SU-DHL-6 (cell line): ENCODE measurements around the gene HOXB5.

Source experiments
- H2AFZ ChIP-seq: fragments of 200-600 bp; sonication (generic); 2 replicates; pipeline ENCODE4 v1.6.1; 2014; ENCODE audit warnings: low read depth, mild to moderate bottlenecking, moderate library complexity, mixed read lengths, antibody characterized with exemption, low read length; ENCODE audit not compliant: severe bottlenecking
- H3F3A ChIP-seq: fragments of 200-600 bp; shearing (Covaris generic); 2 replicates; pipeline ENCODE4 v1.6.0; 2016; ENCODE audit warnings: antibody characterized with exemption, mild to moderate bottlenecking; ENCODE audit not compliant: insufficient read depth
- H3K27ac ChIP-seq: fragments of 200-600 bp; sonication (generic); 2 replicates; pipeline ENCODE4 v1.5.1; 2016; ENCODE audit warnings: low read depth, mild to moderate bottlenecking, low read length, moderate library complexity, mixed read lengths
- H3K27me3 ChIP-seq: fragments of 200-600 bp; sonication (generic), shearing (Covaris generic); 2 replicates; pipeline ENCODE4 v1.6.0; 2014; ENCODE audit warnings: mild to moderate bottlenecking, low read length
- H3K36me3 ChIP-seq: fragments of 200-600 bp; sonication (generic); 2 replicates; pipeline ENCODE4 v1.6.1; 2014; ENCODE audit warnings: mild to moderate bottlenecking, low read length, mixed read lengths
- H3K4me2 ChIP-seq: fragments of 300-600, 200-600 bp; shearing (Covaris generic), sonication (generic); 2 replicates; pipeline ENCODE4 v1.6.0; 2014; ENCODE audit warnings: low read length, low read depth, mild to moderate bottlenecking; ENCODE audit not compliant: poor library complexity, severe bottlenecking
- H3K4me3 ChIP-seq: fragments of 200-600 bp; sonication (generic); 2 replicates; pipeline ENCODE4 v1.5.1; 2014; ENCODE audit warnings: antibody characterized with exemption, low read length, mild to moderate bottlenecking, mixed read lengths; ENCODE audit not compliant: insufficient read depth, poor library complexity, severe bottlenecking
- H3K79me2 ChIP-seq: fragments of 200-600 bp; sonication (generic); 2 replicates; pipeline ENCODE4 v1.6.1; 2014; ENCODE audit warnings: mild to moderate bottlenecking, low read length, moderate library complexity; ENCODE audit not compliant: insufficient read depth
- H3K9ac ChIP-seq: fragments of 200-600 bp; sonication (generic); 2 replicates; pipeline ENCODE4 v1.7.0; 2014; ENCODE audit warnings: mild to moderate bottlenecking, low read length
- H3K9me2 ChIP-seq: fragments of 200-600 bp; sonication (generic); replicated peaks from 2 replicates; pipeline ENCODE4 v1.6.1; 2014; ENCODE audit warnings: low read length; ENCODE audit not compliant: insufficient read depth
- H3K9me3 ChIP-seq: fragments of 200-600 bp; sonication (generic); 2 replicates; pipeline ENCODE4 v1.6.1; 2014; ENCODE audit warnings: low read length, mixed read lengths; ENCODE audit not compliant: insufficient read depth
- H4K20me1 ChIP-seq: fragments of 200-600 bp; sonication (generic); 2 replicates; pipeline ENCODE4 v1.6.1; 2014; ENCODE audit warnings: low read depth, mild to moderate bottlenecking, antibody characterized with exemption, low read length, moderate library complexity, mixed read lengths
- CTCF ChIP-seq: fragments of 200-600 bp; sonication (generic); IDR thresholded peaks from one replicate; pipeline ENCODE4 v1.5.1; 2017; ENCODE audit warnings: antibody characterized with exemption, mild to moderate bottlenecking, low read length, moderate library complexity; ENCODE audit not compliant: insufficient read depth, poor library complexity, severe bottlenecking
- EZH2phosphoT487 ChIP-seq: fragments of 200-600 bp; sonication (generic), shearing (Covaris generic); conservative IDR thresholded peaks from 2 replicates; pipeline ENCODE4 v1.6.1; 2018; ENCODE audit warnings: mild to moderate bottlenecking, antibody characterized with exemption, low read length, moderate library complexity, mixed read lengths

HOXB5 gene

GRCh38 chr17:48628649-48629410, 35.3 kb upstream of the HOXB5 start:
- Histone ChIP-seq H4K20me1 (no peaks in the 10 kb centered on the region), H3K9ac (no peak overlapping the region), H3K4me2 (no peak overlapping the region), H3K9me3 (no peaks in the 10 kb centered on the region), H3K9me2 (no peaks in the 10 kb centered on the region), H3K4me3 (no peak overlapping the region), H3K27me3 (no peaks in the 10 kb centered on the region), H3K27ac (no peak overlapping the region), H3K79me2 (no peaks in the 10 kb centered on the region), H3F3A (no peaks in the 10 kb centered on the region), H3K36me3 (no peaks in the 10 kb centered on the region), H2AFZ (no peak overlapping the region)
- TF ChIP-seq EZH2phosphoT487 (no peak), CTCF (no peak)

GRCh38 chr17:48627623-48628521, 34.3 kb upstream of the HOXB5 start:
- Histone ChIP-seq H4K20me1 (no peaks in the 10 kb centered on the region), H3K4me3 (no peak overlapping the region), H2AFZ (no peak overlapping the region), H3K27ac (no peak overlapping the region), H3K79me2 (no peaks in the 10 kb centered on the region), H3K9me2 (no peaks in the 10 kb centered on the region), H3K9me3 (no peaks in the 10 kb centered on the region), H3F3A (no peaks in the 10 kb centered on the region), H3K4me2 (no peak overlapping the region), H3K36me3 (no peaks in the 10 kb centered on the region), H3K9ac (no peak overlapping the region), H3K27me3 (no peaks in the 10 kb centered on the region)
- TF ChIP-seq CTCF: no peak
- TF ChIP-seq EZH2phosphoT487: no peak

GRCh38 chr17:48627118-48627597, 33.6 kb upstream of the HOXB5 start:
- H2AFZ ChIP-seq: no peak overlapping the region
- no peak overlapping the region for H3K4me3 ChIP-seq
- no peaks in the 10 kb centered on the region for H3K9me3 ChIP-seq
- H3K9me2 ChIP-seq: no peaks in the 10 kb centered on the region
- no peaks in the 10 kb centered on the region for H3K36me3 ChIP-seq
- no peaks in the 10 kb centered on the region for H3K27me3 ChIP-seq
- no peak overlapping the region for H3K9ac ChIP-seq
- no peaks in the 10 kb centered on the region for H4K20me1 ChIP-seq
- no peaks in the 10 kb centered on the region for H3F3A ChIP-seq
- no peak for TF ChIP-seq EZH2phosphoT487
- TF ChIP-seq CTCF: no peak
- no peak overlapping the region for H3K27ac ChIP-seq
- H3K4me2 ChIP-seq: no peak overlapping the region
- H3K79me2 ChIP-seq: no peaks in the 10 kb centered on the region
